ENCODE data around the gene PCSK9.

PCSK9 gene

GRCh38 chr1:55000110-55001085 lies 39.0 kb upstream of the PCSK9 start:
- H3K27ac ChIP-seq = no peak overlapping the region
- no peak for TF ChIP-seq CTCF (conservative IDR thresholded peaks at IDR 0.05)

- H3K27ac ChIP-seq = no peak overlapping the region
- no peak for TF ChIP-seq CTCF (conservative IDR thresholded peaks at IDR 0.05)
Measured at GRCh38 chr1:55001311-55001710, 38.0 kb upstream of the PCSK9 start.

- TF ChIP-seq CTCF (conservative IDR thresholded peaks at IDR 0.05) = no peak
- H3K27ac ChIP-seq = no peak overlapping the region
Measured at GRCh38 chr1:55002686-55003085, 36.7 kb upstream of the PCSK9 start.

GRCh38 chr1:55005351-55006140 lies 33.8 kb upstream of the PCSK9 start:
- H3K27ac ChIP-seq = no peak overlapping the region
- TF ChIP-seq CTCF (conservative IDR thresholded peaks at IDR 0.05) = no peak

GRCh38 chr1:55006931-55007330 lies 32.4 kb upstream of the PCSK9 start:
- no peak overlapping the region for H3K27ac ChIP-seq
- no peak for TF ChIP-seq CTCF (conservative IDR thresholded peaks at IDR 0.05)

- TF ChIP-seq CTCF (conservative IDR thresholded peaks at IDR 0.05) = no peak
- H3K27ac ChIP-seq = no peak overlapping the region
Measured at GRCh38 chr1:55007625-55008024, 31.7 kb upstream of the PCSK9 start.

- no peak for TF ChIP-seq CTCF (conservative IDR thresholded peaks at IDR 0.05)
Measured at GRCh38 chr1:55010194-55010886, 29.0 kb upstream of the PCSK9 start.

More at GRCh38 chr1:55010194-55010886, 29.0 kb upstream of the PCSK9 start:
- no peak overlapping the region for H3K27ac ChIP-seq
